ENCODE results near the gene WDR12. TPM values are rescaled to one million over a fixed set of nuclear protein-coding genes. Genes with fewer than 3 reads are reported as not detected.

Gene WDR12
- total and polyA plus RNA-seq, 9 of the 15 experiments (the other 6 are each of a cell fraction or from before 2014, with no cell fraction given) = 109 to 554 (median 174) TPM

GRCh38 chr2:202911512-202912341, at the start of gene WDR12, which contains the start of gene CARF (continued):
- TF ChIP-seq, protein P1, sequence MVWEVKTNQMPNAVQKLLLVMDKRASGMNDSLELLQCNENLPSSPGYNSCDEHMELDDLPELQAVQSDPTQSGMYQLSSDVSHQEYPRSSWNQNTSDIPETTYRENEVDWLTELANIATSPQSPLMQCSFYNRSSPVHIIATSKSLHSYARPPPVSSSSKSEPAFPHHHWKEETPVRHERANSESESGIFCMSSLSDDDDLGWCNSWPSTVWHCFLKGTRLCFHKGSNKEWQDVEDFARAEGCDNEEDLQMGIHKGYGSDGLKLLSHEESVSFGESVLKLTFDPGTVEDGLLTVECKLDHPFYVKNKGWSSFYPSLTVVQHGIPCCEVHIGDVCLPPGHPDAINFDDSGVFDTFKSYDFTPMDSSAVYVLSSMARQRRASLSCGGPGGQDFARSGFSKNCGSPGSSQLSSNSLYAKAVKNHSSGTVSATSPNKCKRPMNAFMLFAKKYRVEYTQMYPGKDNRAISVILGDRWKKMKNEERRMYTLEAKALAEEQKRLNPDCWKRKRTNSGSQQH (CRISPR knock-in tag; IDR thresholded peaks at IDR 0.05) = no peak
- TF ChIP-seq POLR2A (conservative IDR thresholded peaks at IDR 0.05) (peak; percentile 81), MCM2 (IDR thresholded peaks at IDR 0.05; ENCODE audit: low read depth) (no peak), SMAD4 (CRISPR knock-in tag; conservative IDR thresholded peaks at IDR 0.05) (0 out of 2 replicates have a peak, but pooled peaks have one; percentile 27), SIRT6 (IDR thresholded peaks at IDR 0.05; ENCODE audit: low read depth, low read length) (no peak), CBFA2T2 (conservative IDR thresholded peaks at IDR 0.05) (no peak), STAT5B (CRISPR knock-in tag; IDR thresholded peaks at IDR 0.05) (no peak), ZNF699 (CRISPR knock-in tag; IDR thresholded peaks at IDR 0.05; ENCODE audit: insufficient replicate concordance) (no peak), CHD2 (IDR thresholded peaks at IDR 0.05; ENCODE audit: low read depth, low read length) (peak; percentile 54; the same call in 1 of the 2 replicates), ZSCAN29 (IDR thresholded peaks at IDR 0.05) (no peak), SPI1 (IDR thresholded peaks at IDR 0.05; ENCODE audit: borderline replicate concordance, low read depth, low read length) (no peak), HNRNPLL (IDR thresholded peaks at IDR 0.05; ENCODE audit: low read depth, low read length, poor library complexity, severe bottlenecking) (peak; percentile 80), ZFP1 (CRISPR knock-in tag; IDR thresholded peaks at IDR 0.05) (no peak), HOXB6 (CRISPR knock-in tag; IDR thresholded peaks at IDR 0.05; ENCODE audit: borderline replicate concordance) (no peak), ZNF764 (CRISPR knock-in tag; IDR thresholded peaks at IDR 0.05; ENCODE audit: low read depth) (no peak), ELF2 (CRISPR knock-in tag; IDR thresholded peaks at IDR 0.05) (peak; percentile 48; the same call in 1 of the 2 replicates), POLR2AphosphoS5 (IDR thresholded peaks at IDR 0.05; ENCODE audit: control insufficient read depth, insufficient read depth, low read depth, low read length) (peak; percentile 52; the same call in 1 of the 2 replicates)
- TF ChIP-seq, protein P2, sequence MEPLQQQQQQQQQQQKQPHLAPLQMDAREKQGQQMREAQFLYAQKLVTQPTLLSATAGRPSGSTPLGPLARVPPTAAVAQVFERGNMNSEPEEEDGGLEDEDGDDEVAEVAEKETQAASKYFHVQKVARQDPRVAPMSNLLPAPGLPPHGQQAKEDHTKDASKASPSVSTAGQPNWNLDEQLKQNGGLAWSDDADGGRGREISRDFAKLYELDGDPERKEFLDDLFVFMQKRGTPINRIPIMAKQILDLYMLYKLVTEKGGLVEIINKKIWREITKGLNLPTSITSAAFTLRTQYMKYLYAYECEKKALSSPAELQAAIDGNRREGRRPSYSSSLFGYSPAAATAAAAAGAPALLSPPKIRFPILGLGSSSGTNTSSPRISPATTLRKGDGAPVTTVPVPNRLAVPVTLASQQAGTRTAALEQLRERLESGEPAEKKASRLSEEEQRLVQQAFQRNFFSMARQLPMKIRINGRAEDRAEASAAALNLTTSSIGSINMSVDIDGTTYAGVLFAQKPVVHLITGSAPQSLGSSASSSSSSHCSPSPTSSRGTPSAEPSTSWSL (CRISPR knock-in tag; IDR thresholded peaks at IDR 0.05; ENCODE audit: borderline replicate concordance) = no peak
- TF ChIP-seq, protein P3, sequence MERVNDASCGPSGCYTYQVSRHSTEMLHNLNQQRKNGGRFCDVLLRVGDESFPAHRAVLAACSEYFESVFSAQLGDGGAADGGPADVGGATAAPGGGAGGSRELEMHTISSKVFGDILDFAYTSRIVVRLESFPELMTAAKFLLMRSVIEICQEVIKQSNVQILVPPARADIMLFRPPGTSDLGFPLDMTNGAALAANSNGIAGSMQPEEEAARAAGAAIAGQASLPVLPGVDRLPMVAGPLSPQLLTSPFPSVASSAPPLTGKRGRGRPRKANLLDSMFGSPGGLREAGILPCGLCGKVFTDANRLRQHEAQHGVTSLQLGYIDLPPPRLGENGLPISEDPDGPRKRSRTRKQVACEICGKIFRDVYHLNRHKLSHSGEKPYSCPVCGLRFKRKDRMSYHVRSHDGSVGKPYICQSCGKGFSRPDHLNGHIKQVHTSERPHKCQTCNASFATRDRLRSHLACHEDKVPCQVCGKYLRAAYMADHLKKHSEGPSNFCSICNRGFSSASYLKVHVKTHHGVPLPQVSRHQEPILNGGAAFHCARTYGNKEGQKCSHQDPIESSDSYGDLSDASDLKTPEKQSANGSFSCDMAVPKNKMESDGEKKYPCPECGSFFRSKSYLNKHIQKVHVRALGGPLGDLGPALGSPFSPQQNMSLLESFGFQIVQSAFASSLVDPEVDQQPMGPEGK (CRISPR knock-in tag; IDR thresholded peaks at IDR 0.05; ENCODE audit: borderline replicate concordance) = no peak
- TF ChIP-seq, protein P4, sequence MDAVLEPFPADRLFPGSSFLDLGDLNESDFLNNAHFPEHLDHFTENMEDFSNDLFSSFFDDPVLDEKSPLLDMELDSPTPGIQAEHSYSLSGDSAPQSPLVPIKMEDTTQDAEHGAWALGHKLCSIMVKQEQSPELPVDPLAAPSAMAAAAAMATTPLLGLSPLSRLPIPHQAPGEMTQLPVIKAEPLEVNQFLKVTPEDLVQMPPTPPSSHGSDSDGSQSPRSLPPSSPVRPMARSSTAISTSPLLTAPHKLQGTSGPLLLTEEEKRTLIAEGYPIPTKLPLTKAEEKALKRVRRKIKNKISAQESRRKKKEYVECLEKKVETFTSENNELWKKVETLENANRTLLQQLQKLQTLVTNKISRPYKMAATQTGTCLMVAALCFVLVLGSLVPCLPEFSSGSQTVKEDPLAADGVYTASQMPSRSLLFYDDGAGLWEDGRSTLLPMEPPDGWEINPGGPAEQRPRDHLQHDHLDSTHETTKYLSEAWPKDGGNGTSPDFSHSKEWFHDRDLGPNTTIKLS (IDR thresholded peaks at IDR 0.05; ENCODE audit: borderline replicate concordance, low read depth) = peak; percentile 83

All from K562 (cell line).